Activated T-helper 1 cell treated with anti-CD3 and anti-CD28 coated beads, Interleukin-2, amount 50 U/mL, for 16 hours (primary cell): ENCODE measurements around the gene FTO.

Experiments
- DNase-seq, 2 donors: peaks; one replicate each; pipeline ENCODE4 v3.0.0-alpha.2; 2020; ENCODE audit warnings: low read depth in 1 of 2, low spot score in 1 of 2

The FTO gene

GRCh38 chr16:53753431-53753830 lies 49.5 kb downstream of the FTO start:
- DNase-seq = no peak

DNA sequence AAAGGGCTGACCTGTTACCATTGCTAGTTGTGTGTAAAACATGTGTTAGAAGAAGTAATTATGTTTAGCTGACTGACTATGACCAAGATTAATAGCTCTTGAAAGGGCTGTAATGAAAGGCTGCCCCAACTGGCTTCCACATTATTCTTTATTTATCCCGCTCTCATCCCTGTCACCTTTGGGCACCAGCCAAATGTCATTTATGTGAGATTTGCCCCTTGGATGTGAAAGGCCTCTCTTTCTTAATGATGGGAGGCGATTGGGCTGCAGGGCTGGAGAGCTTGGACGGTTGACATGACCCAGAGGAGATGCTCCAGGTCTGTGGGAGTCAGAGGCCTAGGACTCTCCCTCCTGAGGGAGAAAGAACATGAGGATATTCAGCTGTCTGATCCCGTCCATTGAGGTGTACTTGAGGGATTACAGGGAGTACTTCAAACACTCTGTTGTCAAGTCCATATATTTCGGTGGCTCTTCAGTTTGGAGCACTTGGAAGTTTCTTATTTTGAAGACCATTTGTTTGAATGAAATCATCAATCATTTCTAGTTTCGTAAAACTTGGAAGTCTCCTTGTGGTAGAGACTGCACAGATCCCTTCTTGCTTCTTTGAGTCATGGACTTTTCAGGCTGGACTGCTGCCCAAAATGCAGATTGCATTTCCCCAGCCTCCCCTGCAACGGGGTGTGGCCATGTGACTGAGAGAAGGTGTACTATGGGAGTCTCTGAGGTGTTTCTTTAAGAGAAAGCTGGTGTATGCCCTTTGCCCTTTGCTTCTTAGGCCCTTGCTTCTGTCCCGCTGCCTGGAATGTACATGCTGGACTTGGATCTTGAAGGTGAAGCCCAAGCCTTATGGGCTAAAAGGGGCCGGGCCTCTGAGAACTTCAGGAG lies 51.3 kb downstream of the FTO start:
- no peak for DNase-seq

- DNase-seq = no peak
Measured at GRCh38 chr16:53756275-53756996, 52.5 kb downstream of the FTO start.

- DNase-seq = no peak
Measured at GRCh38 chr16:53757971-53758609, 54.1 kb downstream of the FTO start.

DNA sequence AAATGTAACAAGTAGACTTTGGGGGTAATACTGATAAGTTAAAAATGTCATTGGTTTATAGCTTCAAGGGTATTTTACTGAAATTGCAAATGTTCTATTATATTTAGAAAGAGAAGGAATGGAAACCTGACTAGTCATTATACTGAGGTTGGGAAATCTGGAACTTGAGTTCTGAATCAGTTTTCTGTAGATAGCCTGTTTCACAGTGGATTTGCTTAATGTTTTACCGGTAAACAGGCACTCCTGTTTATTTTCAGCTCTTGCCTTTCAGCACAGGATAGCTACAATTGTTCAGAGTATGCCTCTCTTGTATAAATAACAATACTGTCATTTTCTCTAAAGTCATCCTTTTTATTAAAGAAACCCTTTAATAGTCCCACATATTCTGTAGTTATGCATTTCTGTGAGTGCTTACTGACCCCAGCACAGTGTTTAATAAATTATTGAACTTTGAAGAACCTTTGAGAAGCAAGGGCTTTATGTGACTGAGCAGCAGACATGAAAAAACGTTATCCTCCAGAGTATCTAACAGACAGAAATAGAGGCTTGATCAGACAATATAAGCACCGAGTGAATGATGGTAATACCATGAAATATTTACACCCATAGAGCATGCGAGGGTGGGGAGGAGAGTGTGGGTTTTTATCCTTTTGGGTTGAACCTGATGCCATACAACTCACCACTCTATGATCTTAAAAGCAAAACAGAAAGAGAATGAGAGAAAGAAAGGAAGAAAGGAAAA lies 58.2 kb downstream of the FTO start:
- DNase-seq = no peak

GRCh38 chr16:53766304-53767016 lies 62.5 kb downstream of the FTO start:
- no peak for DNase-seq

GRCh38 chr16:53768167-53768566 lies 64.2 kb downstream of the FTO start:
- no peak for DNase-seq

GRCh38 chr16:53768593-53768992 lies 64.6 kb downstream of the FTO start:
- DNase-seq = no peak

GRCh38 chr16:53769185-53769584 lies 65.2 kb downstream of the FTO start:
- no peak for DNase-seq

GRCh38 chr16:53769787-53770186 lies 65.8 kb downstream of the FTO start:
- DNase-seq = no peak

GRCh38 chr16:53770641-53771040 lies 66.7 kb downstream of the FTO start:
- no peak for DNase-seq

- DNase-seq = no peak
Measured at GRCh38 chr16:53771655-53772497, 67.9 kb downstream of the FTO start.

- no peak for DNase-seq
Measured at GRCh38 chr16:53773150-53773846, 69.3 kb downstream of the FTO start.

DNA sequence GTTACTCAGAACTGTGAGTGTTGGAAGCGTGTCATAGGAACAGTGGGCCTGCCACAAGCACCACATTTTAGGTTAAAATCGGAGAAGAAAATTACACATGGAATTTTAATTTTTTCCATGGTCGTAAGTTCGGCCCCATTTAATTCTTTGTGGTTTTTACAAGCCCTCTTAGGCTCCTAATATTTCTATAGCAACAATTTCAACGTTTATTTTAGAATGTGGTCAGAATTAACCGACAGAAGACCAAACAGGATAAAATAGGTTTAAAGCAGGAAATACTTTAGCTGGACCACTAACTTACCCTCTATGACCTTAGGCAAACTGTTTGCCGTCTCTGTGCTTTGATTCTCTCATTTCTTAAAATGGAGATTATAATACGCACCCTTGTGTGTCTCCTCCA lies 69.9 kb downstream of the FTO start:
- DNase-seq = no peak

- no peak for DNase-seq
Measured at GRCh38 chr16:53775106-53775820, 71.3 kb downstream of the FTO start.

- no peak for DNase-seq
Measured at GRCh38 chr16:53775821-53776431, 72.0 kb downstream of the FTO start.

DNA sequence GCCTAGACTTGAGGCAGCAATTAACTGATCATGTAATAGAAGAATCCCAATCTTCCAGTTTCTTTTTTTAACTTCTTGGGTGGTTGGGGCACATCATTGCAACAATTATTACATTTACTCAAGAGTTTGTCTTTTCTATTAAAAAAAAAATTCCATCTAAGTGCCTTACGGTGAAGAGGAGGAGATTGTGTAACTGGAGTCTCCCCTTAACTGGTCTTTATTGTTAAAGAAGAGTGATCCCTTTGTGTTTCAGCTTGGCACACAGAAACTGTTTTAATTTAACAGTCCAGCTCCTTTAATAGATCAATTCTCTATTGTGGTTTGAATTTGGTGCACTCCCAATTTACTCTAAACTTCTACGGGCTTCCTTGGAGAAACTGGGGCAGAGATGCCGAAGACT lies 75.2 kb downstream of the FTO start:
- DNase-seq = no peak

DNA sequence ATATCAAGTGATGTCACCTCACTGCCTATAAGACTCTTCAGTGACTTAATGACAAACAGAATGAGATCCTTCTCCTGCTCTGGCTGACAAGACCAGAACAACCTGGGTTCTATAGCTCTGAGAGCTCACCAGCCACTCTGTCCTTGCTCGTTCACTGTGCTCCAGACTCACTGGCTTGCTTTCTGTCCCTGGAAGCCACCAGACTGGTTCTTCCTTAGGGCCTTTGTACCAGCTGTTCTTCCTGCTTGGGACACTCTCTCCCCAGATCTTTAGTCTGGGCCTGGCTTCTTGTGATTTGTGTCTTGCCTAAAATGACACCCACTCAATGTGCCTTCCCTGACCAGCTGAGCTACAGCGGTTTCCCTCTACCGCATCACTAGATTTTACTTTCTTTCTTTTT lies 76.1 kb downstream of the FTO start:
- no peak for DNase-seq
